M059J (cell line): Measurements from ENCODE around the gene APOB. TPM values are rescaled to one million over a fixed set of nuclear protein-coding genes. Genes with fewer than 3 reads are reported as not detected.

Experiments used
- DNase-seq: peaks from one replicate; pipeline ENCODE4 v3.0.0-alpha.2; 2012; ENCODE audit warnings: low read depth
- total RNA-seq: library from RNA; depleted of rRNA; stranded (reverse); fragments of >200 nt; shearing (Covaris generic); gene quantifications from 2 replicates; pipeline ENCODE4 v1.2.3, GENCODE V29; 2014; rRNA removed

Gene APOB, protein sequence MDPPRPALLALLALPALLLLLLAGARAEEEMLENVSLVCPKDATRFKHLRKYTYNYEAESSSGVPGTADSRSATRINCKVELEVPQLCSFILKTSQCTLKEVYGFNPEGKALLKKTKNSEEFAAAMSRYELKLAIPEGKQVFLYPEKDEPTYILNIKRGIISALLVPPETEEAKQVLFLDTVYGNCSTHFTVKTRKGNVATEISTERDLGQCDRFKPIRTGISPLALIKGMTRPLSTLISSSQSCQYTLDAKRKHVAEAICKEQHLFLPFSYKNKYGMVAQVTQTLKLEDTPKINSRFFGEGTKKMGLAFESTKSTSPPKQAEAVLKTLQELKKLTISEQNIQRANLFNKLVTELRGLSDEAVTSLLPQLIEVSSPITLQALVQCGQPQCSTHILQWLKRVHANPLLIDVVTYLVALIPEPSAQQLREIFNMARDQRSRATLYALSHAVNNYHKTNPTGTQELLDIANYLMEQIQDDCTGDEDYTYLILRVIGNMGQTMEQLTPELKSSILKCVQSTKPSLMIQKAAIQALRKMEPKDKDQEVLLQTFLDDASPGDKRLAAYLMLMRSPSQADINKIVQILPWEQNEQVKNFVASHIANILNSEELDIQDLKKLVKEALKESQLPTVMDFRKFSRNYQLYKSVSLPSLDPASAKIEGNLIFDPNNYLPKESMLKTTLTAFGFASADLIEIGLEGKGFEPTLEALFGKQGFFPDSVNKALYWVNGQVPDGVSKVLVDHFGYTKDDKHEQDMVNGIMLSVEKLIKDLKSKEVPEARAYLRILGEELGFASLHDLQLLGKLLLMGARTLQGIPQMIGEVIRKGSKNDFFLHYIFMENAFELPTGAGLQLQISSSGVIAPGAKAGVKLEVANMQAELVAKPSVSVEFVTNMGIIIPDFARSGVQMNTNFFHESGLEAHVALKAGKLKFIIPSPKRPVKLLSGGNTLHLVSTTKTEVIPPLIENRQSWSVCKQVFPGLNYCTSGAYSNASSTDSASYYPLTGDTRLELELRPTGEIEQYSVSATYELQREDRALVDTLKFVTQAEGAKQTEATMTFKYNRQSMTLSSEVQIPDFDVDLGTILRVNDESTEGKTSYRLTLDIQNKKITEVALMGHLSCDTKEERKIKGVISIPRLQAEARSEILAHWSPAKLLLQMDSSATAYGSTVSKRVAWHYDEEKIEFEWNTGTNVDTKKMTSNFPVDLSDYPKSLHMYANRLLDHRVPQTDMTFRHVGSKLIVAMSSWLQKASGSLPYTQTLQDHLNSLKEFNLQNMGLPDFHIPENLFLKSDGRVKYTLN (N-terminal part only)
- not detected in 2 replicates for total RNA-seq

- no peak for DNase-seq
Observed at GRCh38 chr2:21043744-21044532, at the start of gene APOB. Gene APOB (minus strand): TSS chr2:21044073. CDS start chr2:21043945, 128 bp downstream.

DNA sequence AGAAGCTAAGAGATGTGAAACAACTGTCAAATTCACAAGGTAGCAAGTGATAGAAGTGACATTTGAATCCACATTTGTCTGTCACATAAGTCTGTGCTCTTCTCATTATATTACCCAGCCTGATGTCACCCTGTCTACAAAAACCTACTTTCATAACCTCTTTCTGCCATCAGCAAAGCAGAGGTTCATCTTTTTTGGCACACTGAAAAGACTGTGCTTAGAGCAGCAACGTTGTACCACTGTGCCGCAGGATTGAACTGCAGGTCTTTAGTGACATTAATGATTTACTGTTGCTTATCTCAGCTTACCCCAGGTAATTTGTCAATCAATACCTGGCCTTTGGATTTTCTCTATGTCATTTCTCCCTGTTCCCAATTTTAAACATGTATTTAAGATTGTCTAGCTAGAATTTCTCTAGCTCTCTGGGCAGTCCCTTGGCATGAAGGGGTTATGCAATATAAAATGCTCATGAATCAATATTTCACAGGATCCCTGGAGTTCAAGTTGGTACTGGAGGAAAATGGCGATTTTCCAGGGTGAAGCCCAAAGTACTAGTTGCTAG lies 48.5 kb upstream of the APOB start:
- no peak for DNase-seq

DNA sequence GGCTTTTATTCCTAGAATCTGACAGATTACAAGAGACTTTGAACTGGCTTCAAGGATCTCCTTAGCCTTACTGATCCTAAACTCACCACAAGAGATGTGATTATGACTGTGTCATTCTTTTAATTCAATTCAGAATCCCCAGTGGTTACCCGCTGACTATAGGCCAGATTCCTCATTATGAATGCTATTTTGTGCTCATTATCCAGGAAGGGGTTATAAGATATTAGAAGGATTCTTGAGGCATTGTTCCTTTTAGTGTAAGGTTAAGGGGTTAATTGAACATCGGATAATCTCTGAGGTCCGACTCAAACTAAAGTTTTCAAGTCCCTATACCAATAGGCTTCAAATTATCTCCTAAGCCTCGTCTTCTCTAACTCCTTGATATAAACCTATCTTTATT lies 40.5 kb upstream of the APOB start:
- no peak for DNase-seq

DNA sequence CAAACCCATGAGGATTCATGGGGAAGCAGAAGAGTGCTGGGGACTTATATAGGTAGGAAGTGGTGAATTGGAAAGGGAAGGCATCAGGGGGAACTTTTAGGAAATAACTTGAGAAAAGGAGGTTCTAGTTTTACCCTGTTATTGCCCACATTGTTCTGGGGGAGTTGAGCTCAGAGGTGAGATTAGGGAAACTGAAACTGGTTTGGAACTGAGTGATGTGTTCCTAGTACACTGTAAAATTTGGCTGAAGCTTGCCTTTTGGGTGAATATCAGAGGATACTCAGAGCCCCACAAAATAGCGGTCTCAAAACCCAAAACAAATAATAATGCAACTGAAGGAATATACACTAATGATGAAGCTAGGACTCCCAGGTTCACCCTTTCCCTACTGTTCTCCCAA lies 39.6 kb upstream of the APOB start:
- DNase-seq: no peak

DNA sequence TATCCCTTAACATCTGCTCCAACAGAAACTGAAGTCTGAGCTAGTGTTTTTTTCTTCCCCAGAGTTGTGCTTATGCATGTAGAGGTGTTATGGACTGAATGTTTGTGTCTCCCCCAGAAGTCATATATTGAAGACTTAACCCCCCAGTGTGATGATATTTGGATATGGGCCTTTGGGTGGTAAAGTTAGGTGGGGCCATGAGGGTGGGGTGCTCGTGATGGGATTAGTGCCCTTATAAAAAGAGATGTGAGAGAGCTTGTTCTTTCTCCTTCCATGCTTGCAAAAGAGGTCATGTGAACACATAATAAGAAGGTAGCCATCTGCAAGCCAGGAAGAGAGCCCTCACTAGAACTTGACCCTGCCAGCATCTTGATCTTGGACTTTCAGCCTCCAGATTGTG lies 34.4 kb upstream of the APOB start:
- no peak for DNase-seq

DNA sequence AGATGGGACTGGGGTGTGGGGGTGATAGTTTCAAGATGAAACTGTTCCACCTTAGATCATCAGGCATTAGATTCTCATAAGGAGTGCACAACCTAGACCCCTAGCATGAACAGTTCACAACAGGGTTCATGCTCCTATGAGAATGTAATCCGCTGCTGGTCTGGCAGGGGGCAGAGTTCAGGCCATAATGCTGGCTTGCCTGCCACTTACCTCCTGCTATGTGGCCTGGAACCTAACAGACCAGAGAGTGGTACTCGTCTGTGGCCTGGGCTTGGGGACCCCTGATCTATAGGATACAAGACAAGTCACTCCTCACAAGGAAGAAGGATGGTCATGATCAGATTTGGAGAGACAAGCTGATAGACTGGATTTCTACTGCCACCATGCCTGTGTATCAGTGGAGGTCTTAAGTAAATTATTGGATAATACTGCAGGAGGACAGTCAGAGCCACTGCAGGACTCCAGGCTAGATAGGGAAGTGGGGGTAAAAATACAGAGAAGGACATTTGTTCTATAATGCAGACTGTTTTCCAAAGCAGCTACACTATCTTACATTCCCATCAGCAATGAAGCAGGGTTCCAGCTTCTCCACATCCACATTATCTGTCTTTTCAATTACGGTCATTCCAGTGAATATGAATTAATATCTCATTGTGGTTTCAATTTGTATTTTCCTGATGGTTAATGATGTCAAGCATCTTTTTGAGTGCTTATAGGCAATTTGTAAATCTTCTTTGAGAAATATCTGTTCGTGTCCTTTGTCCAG lies 28.8 kb upstream of the APOB start:
- no peak for DNase-seq

GRCh38 chr2:21070341-21071257 lies 26.7 kb upstream of the APOB start:
- DNase-seq: no peak

- DNase-seq: no peak
Observed at GRCh38 chr2:21069746-21070340, 26.0 kb upstream of the APOB start.

- DNase-seq: no peak
Observed at GRCh38 chr2:21067859-21068537, 24.1 kb upstream of the APOB start.

DNA sequence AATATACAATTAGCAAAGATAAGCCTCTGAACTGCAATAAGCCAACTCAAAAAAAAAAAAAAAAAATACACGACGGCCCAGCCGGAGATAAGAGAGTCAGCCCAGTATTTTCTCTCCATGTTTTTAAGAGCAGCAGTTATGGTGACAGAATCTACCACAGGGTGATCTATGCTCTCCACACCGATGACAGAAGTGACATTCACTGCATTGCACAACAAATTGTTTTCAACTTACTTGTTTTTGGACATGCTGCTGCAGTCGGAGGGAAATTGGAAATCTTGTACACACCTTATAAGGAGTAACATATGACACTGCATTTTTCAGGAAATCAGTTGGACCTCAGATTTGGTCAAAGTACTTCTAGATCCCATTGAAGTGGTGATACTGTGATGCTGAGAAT lies 23.3 kb upstream of the APOB start:
- DNase-seq: no peak

DNA sequence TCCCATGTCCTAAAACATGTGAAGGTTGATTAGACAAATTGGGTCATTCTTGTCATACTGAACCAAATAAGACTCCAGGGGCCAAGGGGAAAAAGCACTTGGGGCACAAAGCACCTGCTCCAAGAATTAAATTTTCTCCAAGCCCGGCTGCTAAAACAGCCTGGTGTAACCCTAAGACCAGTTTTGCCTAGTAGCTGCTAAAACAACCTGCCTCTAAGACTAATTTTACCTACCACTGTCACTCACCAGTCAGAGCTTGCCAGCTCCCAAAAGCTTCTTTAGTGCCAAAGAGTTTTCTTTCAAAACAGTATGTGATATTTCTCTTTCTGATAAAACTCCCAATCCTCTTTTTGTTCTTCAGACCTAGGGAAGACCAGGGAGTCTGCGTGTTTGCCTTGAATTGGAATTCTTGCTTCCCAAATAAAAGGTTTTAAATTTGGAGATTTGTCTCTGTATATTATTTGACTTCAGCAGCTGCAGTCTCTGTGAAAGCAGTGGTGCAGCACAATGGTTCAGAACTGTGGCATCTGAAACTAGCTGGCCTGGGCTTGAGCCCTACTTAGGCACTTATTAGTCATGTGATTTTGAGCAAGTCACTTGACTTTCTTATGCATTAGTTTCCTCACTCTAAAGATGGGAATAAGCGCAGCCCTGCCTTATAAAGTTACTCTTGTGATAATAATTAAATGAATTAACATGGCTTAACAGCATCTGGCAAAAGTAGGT lies 16.2 kb upstream of the APOB start:
- DNase-seq: no peak

DNA sequence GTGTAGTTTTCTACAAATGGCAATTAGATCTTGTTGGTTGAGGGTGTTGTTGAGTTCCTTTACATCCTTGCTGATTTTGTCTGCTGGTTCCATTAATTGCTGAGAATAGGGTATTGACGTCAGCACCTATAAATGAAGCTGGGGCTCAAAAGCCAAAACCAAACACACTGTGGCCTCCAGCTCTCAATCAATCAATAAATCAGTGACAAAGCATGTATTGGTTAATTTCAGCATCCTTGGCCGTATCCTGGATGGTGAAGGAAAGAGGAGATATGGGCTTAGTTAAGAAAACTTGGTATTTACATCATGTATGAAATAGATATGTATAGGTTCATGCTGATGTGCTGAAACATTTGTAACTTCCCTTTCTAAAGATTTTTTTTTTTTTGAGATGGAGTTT lies 13.2 kb upstream of the APOB start:
- no peak for DNase-seq

- no peak for DNase-seq
Observed at GRCh38 chr2:21055879-21056790, 12.3 kb upstream of the APOB start.

DNA sequence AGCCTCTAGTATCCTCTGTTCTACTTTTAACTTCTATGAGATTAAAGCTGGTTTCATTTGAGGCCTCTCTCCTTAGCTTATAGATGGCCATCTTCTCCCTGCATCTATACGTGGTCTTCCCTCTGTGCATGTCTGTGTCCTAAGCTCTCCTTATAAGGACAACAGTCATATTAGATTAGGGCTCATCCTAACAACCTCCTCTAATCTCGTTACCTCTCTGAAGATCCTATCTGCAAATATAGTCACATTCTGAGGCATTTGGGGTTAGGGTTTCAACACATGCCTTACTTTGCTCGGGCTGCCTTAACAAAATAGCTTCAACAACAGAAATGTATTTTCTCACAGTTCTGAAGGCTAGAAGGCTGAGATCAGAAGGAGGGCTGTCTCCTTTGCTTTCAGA lies 11.6 kb upstream of the APOB start:
- DNase-seq: no peak

- DNase-seq: no peak
Observed at GRCh38 chr2:21054011-21054410, 10.1 kb upstream of the APOB start.

DNA sequence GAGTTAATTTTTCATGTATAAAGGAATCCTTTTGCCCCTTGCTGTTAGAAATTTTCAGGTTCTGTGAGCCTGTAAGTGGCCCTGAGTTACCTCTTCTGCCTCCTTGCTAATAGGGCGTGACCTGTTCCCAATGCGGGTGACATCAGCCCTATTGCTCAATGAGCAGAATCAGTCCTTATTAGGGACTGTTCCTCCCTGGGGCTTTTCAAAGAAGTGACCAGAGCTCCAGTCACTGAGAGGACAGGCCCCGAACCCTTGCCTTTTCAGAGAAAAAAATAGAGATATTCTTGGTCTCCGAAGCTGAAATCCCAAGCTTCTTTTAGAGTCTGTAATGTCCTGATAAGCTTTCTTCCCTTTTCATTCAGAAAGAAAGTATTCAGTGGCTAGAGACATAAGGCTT lies 8.2 kb upstream of the APOB start:
- no peak for DNase-seq
